Measurements from ENCODE around the gene CFDP1.
"Not testable (repeated sequence)": the region's sequence is repeated elsewhere in the genome, so short reads cannot be mapped to it uniquely, and the experiment has no call there.

CFDP1 gene

GRCh38 chr16:75459691-75460090 lies 26.4 kb upstream of the CFDP1 start:
- DNase-seq: no peak

- no peak for DNase-seq
These were observed 25.1 kb upstream of the CFDP1 start for GRCh38 chr16:75458439-75458838.

- no peak for DNase-seq
These were observed 24.7 kb upstream of the CFDP1 start for GRCh38 chr16:75458029-75458428.

- DNase-seq: no peak
These were observed 24.2 kb upstream of the CFDP1 start for GRCh38 chr16:75457485-75458021.

- no peak for DNase-seq
These were observed 23.7 kb upstream of the CFDP1 start for GRCh38 chr16:75456971-75457370.

- DNase-seq: not testable (repeated sequence)
These were observed 23.2 kb upstream of the CFDP1 start for GRCh38 chr16:75456486-75456885.

GRCh38 chr16:75455677-75456076 lies 22.4 kb upstream of the CFDP1 start:
- DNase-seq: no peak

- no peak for DNase-seq
These were observed 19.3 kb upstream of the CFDP1 start for GRCh38 chr16:75452464-75453190.

- DNase-seq: no peak
These were observed 13.1 kb upstream of the CFDP1 start for GRCh38 chr16:75446416-75446815.

GRCh38 chr16:75445298-75445697 lies 12.0 kb upstream of the CFDP1 start:
- DNase-seq: no peak

GRCh38 chr16:75443298-75443697 lies 10.0 kb upstream of the CFDP1 start:
- no peak for DNase-seq

GRCh38 chr16:75433732-75434413 lies 570 bp upstream of the CFDP1 start:
- DNase-seq: peak in 45 of 51 donors; percentile 37 to 98 (median 78)

- DNase-seq: no peak
These were observed 3.5 kb downstream of the CFDP1 start for GRCh38 chr16:75429621-75430403.

GRCh38 chr16:75426524-75426923 lies 6.8 kb downstream of the CFDP1 start:
- not testable (repeated sequence) for DNase-seq

GRCh38 chr16:75424105-75424762 lies 9.1 kb downstream of the CFDP1 start:
- not testable (repeated sequence) for DNase-seq

GRCh38 chr16:75423723-75424104 lies 9.6 kb downstream of the CFDP1 start:
- no peak for DNase-seq

GRCh38 chr16:75421820-75422126 lies 11.5 kb downstream of the CFDP1 start:
- DNase-seq: no peak

- peak in 24 of 51 donors; percentile 2 to 38 (median 16) for DNase-seq
These were observed 12.1 kb downstream of the CFDP1 start for GRCh38 chr16:75420987-75421819.

GRCh38 chr16:75416904-75417565 lies 16.3 kb downstream of the CFDP1 start:
- DNase-seq: no peak
